K562 (cell line): ENCODE data around the gene IZUMO4. TPM values are rescaled to one million over a fixed set of nuclear protein-coding genes. Genes with fewer than 3 reads are reported as not detected.

Source experiments
- CHCHD3 ChIP-seq: fragments of 250-450 bp; sonication (Bioruptor Pico); IDR thresholded peaks from 2 replicates; pipeline ENCODE4 v2.1.2; 2022; ENCODE audit warnings: mild to moderate bottlenecking
- CSDE1 ChIP-seq, 2 experiments: fragments of 450-650 bp; IDR thresholded peaks; 2 replicates each; pipeline ENCODE4 v1.6.1; 2016; ENCODE audit warnings: mild to moderate bottlenecking in 1 of 2
- IRF9 ChIP-seq: fragments of 450-650 bp; IDR thresholded peaks from 2 replicates; pipeline ENCODE4 v1.6.1; 2016; ENCODE audit warnings: missing biosample characterization, missing genetic modification characterization
- KDM5B ChIP-seq: fragments of 200-600 bp; sonication (generic); IDR thresholded peaks from 2 replicates; pipeline ENCODE4 v1.6.1; 2012; ENCODE audit warnings: low read depth, mild to moderate bottlenecking, moderate library complexity, low read length, control low read depth, inconsistent platforms; ENCODE audit not compliant: insufficient replicate concordance
- MCM2 ChIP-seq: fragments of 450-650 bp; IDR thresholded peaks from 2 replicates; pipeline ENCODE4 v1.6.1; 2017; ENCODE audit warnings: low read depth, mild to moderate bottlenecking
- MEIS2 ChIP-seq: fragments of 450-650 bp; IDR thresholded peaks from 2 replicates; pipeline ENCODE4 v1.6.1; 2014; ENCODE audit warnings: mild to moderate bottlenecking; ENCODE audit not compliant: partially characterized antibody
- NFE2 ChIP-seq: IDR thresholded peaks from 2 replicates; pipeline ENCODE4 v1.6.1; 2014; ENCODE audit warnings: antibody characterized with exemption, low read depth
- NR2C1 ChIP-seq, 2 experiments: fragments of 450-650 bp; IDR thresholded peaks; 2 replicates each; pipeline ENCODE4 v1.6.1; 2017; ENCODE audit warnings: mild to moderate bottlenecking in 2 of 2, antibody characterized with exemption in 1 of 2, inconsistent platforms in 1 of 2, missing compliant biosample characterization in 1 of 2, missing genetic modification characterization in 1 of 2
- NR3C1 ChIP-seq: sonication (generic); formaldehyde crosslinking; IDR thresholded peaks from 2 replicates; pipeline ENCODE4 v1.8.1; 2022; ENCODE audit warnings: missing genetic modification reagents
- RBM17 ChIP-seq: fragments of 200-400 bp; formaldehyde crosslinking; IDR thresholded peaks from 2 replicates; pipeline ENCODE4 v1.6.1; 2017; ENCODE audit warnings: low read depth, mild to moderate bottlenecking, low read length, borderline replicate concordance
- RREB1 ChIP-seq: fragments of 250-450 bp; sonication (Bioruptor Pico); IDR thresholded peaks from 2 replicates; pipeline ENCODE4 v1.4.0; 2020
- SRSF1 ChIP-seq: fragments of 200-400 bp; formaldehyde crosslinking; IDR thresholded peaks from 2 replicates; pipeline ENCODE4 v1.6.1; 2017; ENCODE audit warnings: mild to moderate bottlenecking, low read depth, low read length, moderate library complexity
- ZBTB2 ChIP-seq: fragments of 450-650 bp; IDR thresholded peaks from 2 replicates; pipeline ENCODE4 v1.6.1; 2016; ENCODE audit warnings: antibody characterized with exemption
- ZKSCAN8 ChIP-seq: fragments of 200-800 bp; sonication (Bioruptor generic); IDR thresholded peaks from 2 replicates; pipeline ENCODE4 v1.6.1; 2016; ENCODE audit warnings: missing genetic modification characterization, missing compliant biosample characterization
- ZNF140 ChIP-seq: fragments of 250-450 bp; sonication (Bioruptor Pico); IDR thresholded peaks from 2 replicates; pipeline ENCODE4 v1.8.0; 2021; ENCODE audit warnings: moderate library complexity, mild to moderate bottlenecking, inconsistent platforms
- ZNF175 ChIP-seq: fragments of 200-800 bp; sonication (Bioruptor generic); IDR thresholded peaks from 2 replicates; pipeline ENCODE4 v1.6.1; 2016; ENCODE audit warnings: low read depth, mild to moderate bottlenecking, missing genetic modification characterization, missing compliant biosample characterization
- polyA plus RNA-seq, 8 experiments: library from polyadenylated mRNA; depleted of rRNA in 4 of 8; stranded (reverse) in 5 of 8; unstranded in 3 of 8; fragments of >200 nt; fragmentation: Nextera tagmentation in 2 of 8; fragmentation: Illumina TruSeq in 1 of 8; extraction: Ambion mirVana in 2 of 8; extraction: Trizol in 1 of 8; gene quantifications; 2 replicates each; pipeline versions ENCODE4 v1.2.1 to v1.2.3, GENCODE V29; 2011 to 2014; ENCODE audit warnings: inconsistent platforms in 1 of 8, missing spikeins in 1 of 8
- total RNA-seq, 7 experiments: library from RNA; depleted of rRNA in 6 of 7; stranded (reverse); fragments of >200 nt in 6 of 7; fragmentation: Illumina TruSeq in 2 of 7; extraction: Trizol in 2 of 7; gene quantifications; 2 replicates each; pipeline versions ENCODE4 v1.2.1 to v1.2.3, GENCODE V29; 2011 to 2021; ENCODE audit warnings: low replicate concordance in 1 of 7
- TF ChIP-seq, protein P1 (sequence below), 2 experiments: fragments of 200-800 bp in 1 of 2; sonication (Bioruptor generic) in 1 of 2; sonication (generic) in 1 of 2; formaldehyde crosslinking in 1 of 2; IDR thresholded peaks in 1 of 2; conservative IDR thresholded peaks in 1 of 2; 2 replicates each; pipeline versions ENCODE4 v1.5.0 to v1.6.1; 2016 to 2020; ENCODE audit warnings: missing compliant biosample characterization in 1 of 2, missing genetic modification characterization in 1 of 2, missing genetic modification reagents in 1 of 2

IZUMO4 gene
- total and polyA plus RNA-seq, 9 of the 15 experiments (the other 6 are each of a cell fraction or from before 2014, with no cell fraction given) = 0.07 to 3.9 (median 1.2) TPM

GRCh38 chr19:2055931-2056836 lies 40.5 kb upstream of the IZUMO4 start (continued):
- no peak for TF ChIP-seq ZNF140
- no peak for TF ChIP-seq NR3C1 (CRISPR knock-in tag)
- peak; percentile 86 for TF ChIP-seq ZNF175
- TF ChIP-seq, protein P1, sequence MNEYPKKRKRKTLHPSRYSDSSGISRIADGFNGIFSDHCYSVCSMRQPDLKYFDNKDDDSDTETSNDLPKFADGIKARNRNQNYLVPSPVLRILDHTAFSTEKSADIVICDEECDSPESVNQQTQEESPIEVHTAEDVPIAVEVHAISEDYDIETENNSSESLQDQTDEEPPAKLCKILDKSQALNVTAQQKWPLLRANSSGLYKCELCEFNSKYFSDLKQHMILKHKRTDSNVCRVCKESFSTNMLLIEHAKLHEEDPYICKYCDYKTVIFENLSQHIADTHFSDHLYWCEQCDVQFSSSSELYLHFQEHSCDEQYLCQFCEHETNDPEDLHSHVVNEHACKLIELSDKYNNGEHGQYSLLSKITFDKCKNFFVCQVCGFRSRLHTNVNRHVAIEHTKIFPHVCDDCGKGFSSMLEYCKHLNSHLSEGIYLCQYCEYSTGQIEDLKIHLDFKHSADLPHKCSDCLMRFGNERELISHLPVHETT (CRISPR knock-in tag; conservative IDR thresholded peaks at IDR 0.05 in 1 of 2, IDR thresholded peaks at IDR 0.05 in 1 of 2) = peak in 1 of 2 experiments; percentile 63; a peak in 2 of 4 replicates
- TF ChIP-seq IRF9 (tag) = no peak
- TF ChIP-seq CSDE1 (IDR thresholded peaks at IDR 0.05) = no peak
- peak; percentile 72 for TF ChIP-seq KDM5B
- no peak for TF ChIP-seq RBM17
- no peak for TF ChIP-seq ZKSCAN8 (CRISPR knock-in tag)
- peak; percentile 17 for TF ChIP-seq MEIS2
- peak; percentile 59; the same call in 1 of the 2 replicates for TF ChIP-seq ZBTB2
- no peak for TF ChIP-seq NR2C1 (IDR thresholded peaks at IDR 0.05)
- no peak for TF ChIP-seq NR2C1 (tag; IDR thresholded peaks at IDR 0.05)
- no peak for TF ChIP-seq RREB1 (CRISPR knock-in tag)
- no peak for TF ChIP-seq SRSF1
- peak; percentile 94 for TF ChIP-seq MCM2
- no peak for TF ChIP-seq CHCHD3 (CRISPR knock-in tag)
- no peak for TF ChIP-seq NFE2
